HT1080 (cell line): ENCODE data around the gene MAMSTR. TPM values are rescaled to one million over a fixed set of nuclear protein-coding genes. Genes with fewer than 3 reads are reported as not detected.
"Not testable (repeated sequence)": the region's sequence is repeated elsewhere in the genome, so short reads cannot be mapped to it uniquely, and the experiment has no call there.

Source experiments
- DNase-seq: peaks from one replicate; pipeline ENCODE4 v3.0.0-alpha.2; 2015; ENCODE audit warnings: low read depth
- total RNA-seq: library from RNA; depleted of rRNA; stranded (reverse); fragments of >200 nt; shearing (Covaris generic); gene quantifications from 2 replicates; pipeline ENCODE4 v1.2.3, GENCODE V29; 2014

The MAMSTR gene
- total RNA-seq, 1 experiment from 2014 or later = 0.35 TPM

GRCh38 chr19:48720613-48721296, 1.2 kb upstream of the MAMSTR start:
- peak; percentile 97 for DNase-seq

GRCh38 chr19:48720251-48720612, 707 bp upstream of the MAMSTR start:
- DNase-seq = no peak

GRCh38 chr19:48718711-48719231, 754 bp downstream of the MAMSTR start:
- DNase-seq = no peak

- DNase-seq = not testable (repeated sequence)
Measured at GRCh38 chr19:48718106-48718505, 1.4 kb downstream of the MAMSTR start.

GRCh38 chr19:48716562-48717291, 2.8 kb downstream of the MAMSTR start:
- DNase-seq = no peak

- no peak for DNase-seq
Measured at GRCh38 chr19:48715681-48716171, 3.8 kb downstream of the MAMSTR start.

- no peak for DNase-seq
Measured at GRCh38 chr19:48714759-48715675, 4.5 kb downstream of the MAMSTR start.

GRCh38 chr19:48713864-48714755, 5.4 kb downstream of the MAMSTR start:
- peak; percentile 97 for DNase-seq

- no peak for DNase-seq
Measured at GRCh38 chr19:48713041-48713863, 6.3 kb downstream of the MAMSTR start.

- no peak for DNase-seq
Measured at GRCh38 chr19:48711106-48711662, 8.3 kb downstream of the MAMSTR start.

- no peak for DNase-seq
Measured at GRCh38 chr19:48708471-48708870, 11.1 kb downstream of the MAMSTR start.

GRCh38 chr19:48705431-48705830, 14.1 kb downstream of the MAMSTR start:
- DNase-seq = no peak

- no peak for DNase-seq
Measured at GRCh38 chr19:48703316-48703715, 16.2 kb downstream of the MAMSTR start.

GRCh38 chr19:48702701-48703100, 16.8 kb downstream of the MAMSTR start:
- no peak for DNase-seq

GRCh38 chr19:48698046-48698445, 21.5 kb downstream of the MAMSTR start:
- DNase-seq = peak; percentile 71

GRCh38 chr19:48696353-48697010, 23.0 kb downstream of the MAMSTR start:
- no peak for DNase-seq

- no peak for DNase-seq
Measured at GRCh38 chr19:48695743-48696352, 23.7 kb downstream of the MAMSTR start, which contains the start of gene FUT2. Gene FUT2 (plus strand): TSS chr19:48695971. CDS start chr19:48702957, 6,986 bp downstream.

GRCh38 chr19:48693629-48694028, 25.9 kb downstream of the MAMSTR start:
- not testable (repeated sequence) for DNase-seq
